Lower leg skin (tissue), 4 donors: ENCODE measurements around the gene SETD1A. TPM values are rescaled to one million over a fixed set of nuclear protein-coding genes. Genes with fewer than 3 reads are reported as not detected.
A peak's percentile ranks its signal among the peaks of the same experiment; 100 is the strongest.

Experiments
- DNase-seq, 2 donors: peaks; one replicate each; pipeline ENCODE4 v3.0.0-alpha.2; 2019; ENCODE audit warnings: low spot score in 2 of 2
- H3K4me3 ChIP-seq: fragments of 200-600 bp; sonication (generic); 2 replicates; pipeline ENCODE4 v1.5.1; 2017; ENCODE audit warnings: mild to moderate bottlenecking, low read depth; ENCODE audit not compliant: poor library complexity, severe bottlenecking
- CTCF ChIP-seq, 3 donors: fragments of 450-650 bp; IDR thresholded peaks; one replicate each; pipeline ENCODE4 v1.5.1; 2016; ENCODE audit warnings: antibody characterized with exemption in 3 of 3, mild to moderate bottlenecking in 3 of 3, moderate library complexity in 2 of 3
- POLR2A ChIP-seq, 2 donors: fragments of 450-650 bp; IDR thresholded peaks; one replicate each; pipeline ENCODE4 v1.6.1; 2016 to 2017; ENCODE audit warnings: antibody characterized with exemption in 2 of 2, mild to moderate bottlenecking in 1 of 2, moderate library complexity in 1 of 2
- WGBS, 2 donors: methylation state at CpG; one replicate each; pipeline ENCODE4 v1.1.5; 2018; 5-methylcytosine and 5-hydroxymethylcytosine counted together
- intact Hi-C: fragments of 100-400 bp; cut with DNase I; formaldehyde crosslinking; loops from one replicate; pipeline ENCODE4 v1.15.0; 2023; ENCODE audit warnings: low total_unique reads
- total RNA-seq, 4 donors: library from RNA; depleted of rRNA; stranded (reverse); fragments of >200 nt; gene quantifications; one replicate each; pipeline ENCODE4 v1.1.0, GENCODE V29; 2016

Gene SETD1A
- total RNA-seq, 4 donors from 2014 or later = 9.2 to 22.4 (median 10.7) TPM

- WGBS, 2 donors = 91 to 92% methylated on average over 38 of the region's 38 CpGs
- TF ChIP-seq CTCF (IDR thresholded peaks at IDR 0.05) (no peak), POLR2A (IDR thresholded peaks at IDR 0.05) (no peak)
- H3K4me3 ChIP-seq = no peak overlapping the region
- peak in 1 of 2 donors; percentile 88 for DNase-seq
- intact Hi-C loops = no loop called here
These were observed 10.6 kb upstream of the SETD1A start for GRCh38 chr16:30946671-30947540.

- TF ChIP-seq POLR2A (IDR thresholded peaks at IDR 0.05) = no peak
- no peak for TF ChIP-seq CTCF (IDR thresholded peaks at IDR 0.05)
- 84 to 87% methylated on average over 3 of the region's 3 CpGs for WGBS, 2 donors
- DNase-seq = no peak
- H3K4me3 ChIP-seq = no peak overlapping the region
- intact Hi-C loops = no loop called here
These were observed 10.1 kb upstream of the SETD1A start for GRCh38 chr16:30947541-30947858.

GRCh38 chr16:30947859-30948666 lies 9.5 kb upstream of the SETD1A start:
- intact Hi-C loops = no loop called here
- DNase-seq = peak; percentile 86 to 96
- H3K4me3 ChIP-seq = peak overlapping the region; percentile 92
- WGBS, 2 donors = 33 to 47% methylated on average over 33 to 44 of the region's 44 CpGs
- TF ChIP-seq CTCF (IDR thresholded peaks at IDR 0.05) = no peak
- no peak for TF ChIP-seq POLR2A (IDR thresholded peaks at IDR 0.05)

GRCh38 chr16:30948667-30949649 lies 8.6 kb upstream of the SETD1A start, which contains the start of gene ORAI3:
Gene ORAI3, plus strand, starts transcription at chr16:30949068. Its CDS starts 222 bp downstream, at chr16:30949290.
- intact Hi-C loops = no loop called here

More at GRCh38 chr16:30948667-30949649, 8.6 kb upstream of the SETD1A start, which contains the start of gene ORAI3:
- no peak for TF ChIP-seq CTCF (IDR thresholded peaks at IDR 0.05)
- TF ChIP-seq POLR2A (IDR thresholded peaks at IDR 0.05) = no peak
- WGBS, 2 donors = 1 to 2% methylated on average over 29 to 48 of the region's 70 CpGs
- H3K4me3 ChIP-seq = peak within 1 kb of the TSS; percentile 92
- peak; percentile 75 to 96 for DNase-seq
